GM21723 (cell line): ENCODE data around the gene FCRL5.
"Not testable (repeated sequence)": the region's sequence is repeated elsewhere in the genome, so short reads cannot be mapped to it uniquely, and the experiment has no call there.

Experiments
- ATAC-seq: cut with Tn5 transposase; IDR thresholded peaks from one replicate; pipeline ENCODE4 v1.9.1; 2021; ENCODE audit warnings: mild to moderate bottlenecking, moderate library complexity; ENCODE audit not compliant: unreplicated experiment

The FCRL5 gene

DNA sequence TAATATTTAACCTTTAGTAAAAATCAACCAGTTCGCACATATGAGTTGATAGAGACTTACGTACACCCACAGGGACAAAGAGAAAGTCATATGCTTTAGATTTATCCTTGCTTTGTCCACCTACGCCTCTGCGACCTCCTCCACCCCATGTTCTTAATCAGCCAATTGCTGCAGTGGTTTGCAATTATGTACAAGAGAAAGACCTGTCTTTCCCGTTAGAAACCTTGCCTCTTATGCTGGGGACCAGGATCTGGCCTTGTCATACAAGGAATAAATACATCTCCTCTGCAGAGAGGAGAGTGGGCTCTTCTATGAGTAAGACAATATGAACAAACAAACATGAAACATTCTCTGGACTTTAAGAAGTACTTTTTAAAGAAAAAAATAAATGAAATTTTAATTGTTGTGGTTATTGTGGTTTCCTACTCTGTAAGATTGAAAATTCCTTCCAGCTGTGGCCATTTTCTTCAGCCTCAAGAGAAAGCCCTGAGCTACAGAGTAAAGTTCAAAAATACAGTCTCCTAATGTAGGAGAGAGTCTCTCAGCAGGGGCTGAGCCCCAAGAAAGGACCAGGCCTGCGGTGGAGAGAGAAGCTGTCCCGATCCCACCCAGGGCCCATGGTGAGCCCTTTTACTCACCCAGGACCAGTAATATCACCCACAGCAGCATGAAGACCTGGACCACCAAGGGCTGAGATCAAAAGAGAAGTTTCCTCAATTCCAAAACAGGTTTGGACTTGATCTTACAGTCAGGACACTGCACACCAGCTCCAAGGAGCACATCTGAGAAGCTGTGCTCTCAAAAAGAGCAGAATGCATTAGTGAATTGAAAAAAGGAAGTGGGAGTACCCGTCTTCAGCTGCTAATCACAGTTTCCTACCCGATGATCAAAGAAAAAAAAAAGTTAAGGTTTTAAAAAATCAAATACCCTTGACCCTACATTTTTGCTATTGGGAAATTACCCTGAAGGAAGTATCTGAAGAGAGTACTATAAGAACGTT, at the start of gene FCRL5:
FCRL5 (minus strand) TSS at position 822 of the 1,000 bp plus-strand sequence; CDS start at position 669, 153 bp downstream.
- ATAC-seq: peak; percentile 87

- no peak for ATAC-seq
Observed at GRCh38 chr1:157600236-157600635, 47.9 kb upstream of the FCRL5 start.

DNA sequence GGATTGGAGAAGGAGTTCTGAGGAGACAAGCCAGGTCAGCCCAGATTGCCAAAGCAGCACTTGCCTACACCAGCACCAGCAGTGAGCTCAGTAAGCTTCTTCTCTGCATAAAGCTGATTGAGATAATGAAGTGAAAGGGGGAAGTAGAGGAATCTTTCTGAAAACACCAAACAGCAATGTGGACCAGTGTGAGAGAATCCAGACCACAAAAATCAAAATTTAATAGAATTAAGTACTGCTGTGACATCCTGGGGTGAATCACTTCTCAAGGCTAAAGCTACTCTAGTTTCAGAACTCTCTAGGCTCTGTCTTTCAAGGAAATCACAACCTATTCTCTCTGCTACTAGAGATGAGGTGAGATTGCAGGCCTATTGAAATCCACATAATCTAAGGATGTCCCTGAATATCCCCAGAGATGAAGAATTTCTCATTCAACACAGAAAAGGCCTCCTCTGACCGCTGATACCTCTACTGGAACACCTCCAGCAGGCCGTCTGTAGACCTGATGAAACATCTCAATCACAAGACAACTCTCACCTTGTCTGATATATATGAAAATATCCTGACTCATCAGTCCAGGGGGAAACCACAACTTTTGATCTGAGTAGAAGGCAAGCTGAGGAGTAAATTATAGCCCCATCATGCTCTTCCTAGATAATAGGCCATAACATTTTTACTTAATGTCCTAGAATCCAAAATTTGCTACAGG, 45.8 kb upstream of the FCRL5 start, which contains the start of gene FCRL4:
FCRL4 (minus strand) TSS at position 127 of the 709 bp plus-strand sequence. CDS start 141 bp downstream, outside the sequence.
- ATAC-seq: peak; percentile 64

DNA sequence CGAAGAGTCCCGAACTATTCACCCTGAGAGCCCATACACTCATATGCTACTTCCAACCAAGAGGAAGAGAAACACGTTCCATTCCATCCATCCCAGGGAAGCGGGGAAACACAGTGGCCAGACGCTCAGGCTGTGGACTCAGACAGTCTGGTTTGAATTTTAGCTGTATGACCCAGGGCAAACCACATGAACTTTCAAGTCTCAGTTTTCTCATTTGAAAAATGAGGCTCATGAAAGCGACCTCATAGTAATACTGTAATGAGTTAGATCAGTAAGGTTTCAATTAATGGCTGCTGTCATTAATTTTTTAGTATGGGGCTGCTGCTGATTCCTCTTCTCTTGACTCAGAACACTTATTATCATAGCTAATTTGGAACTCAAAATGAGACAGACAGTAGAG, 44.1 kb upstream of the FCRL5 start:
- peak; percentile 58 for ATAC-seq

- peak; percentile 75 for ATAC-seq
Observed at GRCh38 chr1:157595356-157595755, 43.0 kb upstream of the FCRL5 start.

- no peak for ATAC-seq
Observed at GRCh38 chr1:157585984-157586383, 33.7 kb upstream of the FCRL5 start.

GRCh38 chr1:157584503-157584902, 32.2 kb upstream of the FCRL5 start:
- no peak for ATAC-seq

DNA sequence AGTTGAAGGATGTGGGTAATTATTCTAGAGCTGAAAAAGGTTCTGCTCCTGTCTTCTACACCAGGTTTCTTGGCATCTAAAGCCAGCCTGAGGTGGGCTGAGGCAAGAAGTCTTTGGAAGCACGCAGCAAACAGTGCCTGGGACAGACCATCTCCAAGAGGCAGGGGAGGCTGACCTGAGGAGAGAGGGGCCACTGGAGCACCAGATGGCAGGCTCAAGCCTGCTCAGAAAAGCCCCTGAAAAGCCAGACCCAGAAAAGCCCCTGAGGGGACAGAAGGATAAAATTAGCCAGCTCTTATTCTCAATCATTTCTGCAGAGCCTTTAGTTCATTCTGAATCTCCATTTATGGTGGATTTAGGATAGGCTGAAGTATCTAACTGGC, 28.5 kb upstream of the FCRL5 start:
- no peak for ATAC-seq

GRCh38 chr1:157580179-157580827, 28.0 kb upstream of the FCRL5 start:
- ATAC-seq: no peak

DNA sequence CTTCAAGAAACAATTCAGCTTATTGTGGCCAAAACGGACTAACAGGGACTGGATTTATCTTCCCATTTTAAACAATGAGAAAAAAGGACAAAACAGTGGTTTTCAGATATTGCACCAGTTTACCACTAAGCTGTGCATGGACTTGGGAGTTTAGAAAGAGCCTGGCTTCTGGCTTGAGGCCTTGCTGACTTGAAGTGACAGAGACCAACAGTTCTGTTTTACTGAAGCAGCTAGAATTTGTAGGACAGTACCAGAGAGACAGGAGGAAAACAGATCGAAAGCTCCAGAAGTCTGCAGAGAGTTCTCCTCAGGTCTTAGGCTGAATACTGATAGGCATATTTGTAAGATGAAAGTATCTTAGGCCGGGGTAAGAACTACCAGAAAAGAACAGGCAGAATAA, 25.1 kb upstream of the FCRL5 start:
- no peak for ATAC-seq

- peak; percentile 68 for ATAC-seq
Observed at GRCh38 chr1:157575744-157576143, 23.4 kb upstream of the FCRL5 start.

- ATAC-seq: no peak
Observed at GRCh38 chr1:157574836-157575235, 22.5 kb upstream of the FCRL5 start.

DNA sequence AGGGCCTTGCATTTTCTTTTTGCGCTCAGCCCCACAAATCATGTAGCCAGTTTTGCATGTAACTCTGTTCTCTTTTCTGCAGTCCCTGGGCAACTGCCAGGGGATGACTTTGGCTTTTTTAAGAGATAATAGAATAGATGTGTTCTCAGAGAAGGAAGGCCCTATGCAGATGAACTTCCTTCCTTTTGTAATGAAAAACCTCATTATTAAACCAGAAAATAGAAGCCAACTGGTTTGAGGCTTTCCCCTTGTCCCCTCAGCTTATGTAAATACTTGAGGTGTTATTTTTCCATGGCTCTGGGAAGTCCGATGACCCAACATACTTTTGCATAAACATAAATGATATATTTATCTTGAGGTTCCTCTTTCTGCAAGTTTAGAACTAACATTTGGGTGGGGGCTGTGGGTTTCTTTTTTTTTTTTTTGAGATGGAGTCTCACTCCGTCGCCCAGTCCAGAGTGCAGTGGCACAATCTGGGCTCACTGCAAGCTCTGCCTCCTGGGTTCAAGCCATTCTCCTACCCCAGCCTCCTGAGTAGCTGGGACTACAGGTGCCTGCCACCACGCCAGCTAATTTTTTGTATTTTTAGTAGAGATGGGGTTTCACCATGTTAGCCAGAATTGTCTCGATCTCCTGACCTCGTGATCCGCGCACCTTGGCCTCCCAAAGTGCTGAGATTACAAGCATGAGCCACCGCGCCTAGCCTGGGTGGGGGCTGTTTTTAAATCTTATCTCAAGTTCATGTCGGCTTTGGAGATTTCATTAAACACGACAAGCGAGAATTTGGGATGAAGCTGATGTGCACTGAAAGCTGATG, 14.4 kb upstream of the FCRL5 start:
- ATAC-seq: peak; percentile 48

GRCh38 chr1:157562515-157562914, 10.2 kb upstream of the FCRL5 start:
- ATAC-seq: peak; percentile 81

DNA sequence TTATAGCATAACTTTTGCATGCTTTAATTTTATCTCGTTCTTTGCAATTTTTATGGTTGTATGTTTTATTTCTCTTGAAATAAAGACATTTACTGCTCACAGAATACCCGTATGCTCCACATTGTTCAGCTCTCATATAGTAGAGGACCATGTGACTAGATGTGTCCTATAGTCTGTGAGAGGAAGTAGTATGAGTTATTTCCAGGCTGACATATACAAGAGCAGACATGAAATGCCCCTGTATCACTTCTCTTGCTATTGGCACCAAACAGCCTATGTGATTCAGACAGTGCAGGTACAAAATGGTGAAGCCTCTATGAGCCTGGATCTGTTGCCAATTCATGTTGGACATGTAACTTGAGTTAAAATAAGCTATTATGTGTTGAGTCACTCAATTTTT, 5.8 kb upstream of the FCRL5 start:
- ATAC-seq: no peak

- not testable (repeated sequence) for ATAC-seq
Observed at GRCh38 chr1:157548081-157548480, 4.2 kb downstream of the FCRL5 start.

DNA sequence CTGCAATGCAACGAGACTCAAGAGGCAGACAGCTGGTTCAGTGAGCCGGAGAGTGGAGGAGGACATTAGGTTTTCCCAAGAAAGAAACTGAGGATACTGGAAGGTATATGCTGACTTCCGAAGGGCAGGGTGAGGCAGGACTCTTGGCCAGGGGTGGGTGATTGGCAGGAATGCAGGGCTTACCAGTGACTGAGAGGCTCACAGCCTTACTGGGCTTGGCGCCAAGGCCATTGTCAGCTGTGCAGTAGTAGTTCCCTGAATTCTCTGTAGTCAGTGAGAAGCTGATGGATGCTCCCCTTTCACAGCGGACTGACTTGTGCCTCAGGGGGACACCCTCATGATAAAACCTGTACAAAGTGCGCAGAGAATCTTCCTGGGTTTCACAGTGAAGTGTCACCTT, 9.6 kb downstream of the FCRL5 start:
- ATAC-seq: no peak

GRCh38 chr1:157540852-157541251, 11.5 kb downstream of the FCRL5 start:
- ATAC-seq: no peak

GRCh38 chr1:157540160-157540748, 12.1 kb downstream of the FCRL5 start:
- no peak for ATAC-seq

GRCh38 chr1:157539568-157539967, 12.7 kb downstream of the FCRL5 start:
- ATAC-seq: no peak
